ENCODE measurements around the gene DCLK3. TPM values are rescaled to one million over a fixed set of nuclear protein-coding genes. Genes with fewer than 3 reads are reported as not detected.

DCLK3 gene
- total RNA-seq, 6 experiments from 2014 or later: not detected

DNA sequence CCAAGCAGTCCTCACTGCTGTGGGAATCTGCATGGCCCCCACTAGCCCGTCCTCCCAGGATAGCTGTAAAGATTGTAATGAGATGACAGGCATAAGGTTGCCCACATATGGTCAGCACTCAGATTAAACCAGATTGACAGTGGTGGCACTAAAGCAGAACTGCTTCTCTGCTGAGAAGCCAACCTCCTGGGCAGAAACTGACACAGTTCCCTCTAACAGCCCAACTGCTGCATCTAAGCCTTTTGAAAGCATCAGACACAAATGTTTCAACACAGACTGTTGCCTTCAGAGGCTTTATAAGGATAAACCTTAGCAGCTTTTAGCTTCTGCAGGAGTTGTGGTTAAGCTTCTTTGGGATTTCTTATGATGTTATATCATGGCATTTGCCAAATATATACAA is 13.0 kb downstream of the DCLK3 start:
- no peak for DNase-seq
- H3K27me3 Mint-ChIP-seq (ENCODE audit: insufficient read depth): peaks cover 9% of the 10 kb centered on the region
- no peak overlapping the region for H3K27ac Mint-ChIP-seq
- no peak overlapping the region for H3K4me3 Mint-ChIP-seq
- no peaks in the 10 kb centered on the region for H3K36me3 Mint-ChIP-seq (ENCODE audit: low read depth)
- H3K4me1 Mint-ChIP-seq (ENCODE audit: low read depth): no peaks in the 10 kb centered on the region
- no peaks in the 10 kb centered on the region; the same call in 1 of the 2 replicates for H3K9me3 Mint-ChIP-seq
- TF ChIP-seq CTCF (IDR thresholded peaks at IDR 0.05): no peak

DNA sequence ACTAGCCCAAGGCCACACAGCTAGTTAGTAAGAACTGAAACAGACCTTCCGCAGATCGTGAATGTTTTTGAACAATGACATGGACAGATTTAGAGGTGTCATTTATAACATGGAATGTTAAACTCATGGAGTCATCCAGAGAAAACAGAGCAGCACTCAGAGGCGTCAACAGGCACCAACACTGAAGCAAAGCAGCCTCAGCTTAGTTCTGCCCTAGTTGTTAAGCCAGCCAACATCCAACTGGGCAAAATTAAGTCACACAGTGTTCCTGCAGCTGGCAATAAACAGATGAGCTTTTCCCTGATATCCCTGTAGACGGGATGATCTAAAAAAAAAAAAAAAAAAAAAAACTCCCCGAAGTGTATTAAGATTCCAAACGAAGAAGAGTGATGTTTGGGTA is 13.6 kb downstream of the DCLK3 start:
- TF ChIP-seq CTCF (IDR thresholded peaks at IDR 0.05): no peak
- no peak overlapping the region for H3K27ac Mint-ChIP-seq
- H3K36me3 Mint-ChIP-seq (ENCODE audit: low read depth): no peaks in the 10 kb centered on the region
- H3K27me3 Mint-ChIP-seq (ENCODE audit: insufficient read depth): peaks cover 9% of the 10 kb centered on the region
- no peaks in the 10 kb centered on the region; the same call in 1 of the 2 replicates for H3K9me3 Mint-ChIP-seq
- no peaks in the 10 kb centered on the region for H3K4me1 Mint-ChIP-seq (ENCODE audit: low read depth)
- no peak for DNase-seq
- H3K4me3 Mint-ChIP-seq: no peak overlapping the region

- H3K4me1 Mint-ChIP-seq (ENCODE audit: low read depth): no peaks in the 10 kb centered on the region
- H3K36me3 Mint-ChIP-seq (ENCODE audit: low read depth): no peaks in the 10 kb centered on the region
- DNase-seq: no peak
- H3K4me3 Mint-ChIP-seq: no peak overlapping the region
- H3K27me3 Mint-ChIP-seq (ENCODE audit: insufficient read depth): peaks cover 14% of the 10 kb centered on the region
- no peak for TF ChIP-seq CTCF (IDR thresholded peaks at IDR 0.05)
- H3K27ac Mint-ChIP-seq: no peak overlapping the region
- no peaks in the 10 kb centered on the region; the same call in 1 of the 2 replicates for H3K9me3 Mint-ChIP-seq
Measured at GRCh38 chr3:36744763-36745162, 19.6 kb downstream of the DCLK3 start.

GRCh38 chr3:36743826-36744225 is 20.5 kb downstream of the DCLK3 start:
- no peak overlapping the region for H3K27ac Mint-ChIP-seq
- no peak for DNase-seq
- H3K36me3 Mint-ChIP-seq (ENCODE audit: low read depth): no peaks in the 10 kb centered on the region
- H3K4me3 Mint-ChIP-seq: no peak overlapping the region
- H3K4me1 Mint-ChIP-seq (ENCODE audit: low read depth): no peaks in the 10 kb centered on the region
- no peaks in the 10 kb centered on the region; the same call in 1 of the 2 replicates for H3K9me3 Mint-ChIP-seq
- no peak for TF ChIP-seq CTCF (IDR thresholded peaks at IDR 0.05)
- peaks cover 8% of the 10 kb centered on the region for H3K27me3 Mint-ChIP-seq (ENCODE audit: insufficient read depth)

DNA sequence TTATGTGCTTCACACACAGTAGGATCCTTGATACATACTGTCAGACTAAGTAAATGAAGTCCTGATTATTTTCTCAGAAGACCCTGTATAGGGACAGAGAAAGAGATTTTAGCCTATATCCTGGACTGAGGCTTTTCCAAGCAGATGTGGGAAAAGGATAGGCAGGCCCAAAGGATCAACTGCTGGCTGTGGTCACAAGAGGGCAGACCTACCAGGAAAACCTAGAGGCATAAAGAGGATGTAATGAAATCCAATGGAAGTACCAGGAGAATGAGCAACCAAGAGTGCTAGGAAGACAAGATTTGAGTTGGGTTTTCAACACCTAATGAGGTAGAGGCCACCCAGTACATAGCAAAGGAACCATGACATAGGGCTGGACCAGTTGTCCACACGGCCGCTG is 23.1 kb downstream of the DCLK3 start:
- TF ChIP-seq CTCF (IDR thresholded peaks at IDR 0.05): peak; percentile 47; the same call in 1 of the 2 replicates
- Mint-ChIP-seq H3K27me3 (ENCODE audit: insufficient read depth) (peaks cover 8% of the 10 kb centered on the region), H3K4me1 (ENCODE audit: low read depth) (no peaks in the 10 kb centered on the region), H3K4me3 (no peak overlapping the region), H3K9me3 (no peaks in the 10 kb centered on the region), H3K27ac (no peak overlapping the region), H3K36me3 (ENCODE audit: low read depth) (no peaks in the 10 kb centered on the region)
- no peak for DNase-seq

GRCh38 chr3:36740787-36741186 is 23.6 kb downstream of the DCLK3 start:
- Mint-ChIP-seq H3K36me3 (ENCODE audit: low read depth) (no peaks in the 10 kb centered on the region), H3K4me3 (no peak overlapping the region), H3K27me3 (ENCODE audit: insufficient read depth) (peaks cover 8% of the 10 kb centered on the region), H3K27ac (no peak overlapping the region), H3K4me1 (ENCODE audit: low read depth) (no peaks in the 10 kb centered on the region), H3K9me3 (no peaks in the 10 kb centered on the region)
- DNase-seq: no peak
- no peak for TF ChIP-seq CTCF (IDR thresholded peaks at IDR 0.05)
